A549 (cell line): ENCODE data around the gene CYP24A1. TPM values are rescaled to one million over a fixed set of nuclear protein-coding genes. Genes with fewer than 3 reads are reported as not detected.
A peak's percentile ranks its signal among the peaks of the same experiment; 100 is the strongest.

Experiments used
- CTCF ChIP-seq: fragments of >200 bp; sonication (Bioruptor Twin); formaldehyde crosslinking; IDR thresholded peaks from 3 replicates; pipeline ENCODE4 v1.5.1; 2016
- ESRRA ChIP-seq: fragments of 150-350 bp; IDR thresholded peaks from 2 replicates; pipeline ENCODE4 v1.6.1; 2014; ENCODE audit warnings: mild to moderate bottlenecking, low read length, borderline replicate concordance
- GATA3 ChIP-seq: IDR thresholded peaks from 2 replicates; pipeline ENCODE4 v1.6.1; 2012; ENCODE audit warnings: borderline replicate concordance
- HOXB5 ChIP-seq: fragments of 250-450 bp; sonication (Bioruptor Pico); IDR thresholded peaks from 2 replicates; pipeline ENCODE4 v1.5.0; 2020; ENCODE audit warnings: mild to moderate bottlenecking, moderate library complexity
- KDM1A ChIP-seq: fragments of 200-600 bp; sonication (generic); IDR thresholded peaks from 2 replicates; pipeline ENCODE4 v1.6.1; 2016; ENCODE audit warnings: low read depth, mild to moderate bottlenecking
- NR3C1 ChIP-seq: fragments of >200 bp; sonication (Bioruptor Twin); formaldehyde crosslinking; IDR thresholded peaks from 3 replicates; pipeline ENCODE4 v1.6.1; 2017
- PBX3 ChIP-seq: IDR thresholded peaks from 2 replicates; pipeline ENCODE4 v1.6.1; 2012
- POLR2AphosphoS2 ChIP-seq: conservative IDR thresholded peaks from 2 replicates; pipeline ENCODE4 v1.6.1; 2012; ENCODE audit warnings: low read length, improper control_type of control experiment, inconsistent platforms
- RCOR1 ChIP-seq: fragments of 150-350 bp; IDR thresholded peaks from 2 replicates; pipeline ENCODE4 v1.6.1; 2014; ENCODE audit warnings: antibody characterized with exemption, low read length, low read depth
- REST ChIP-seq: fragments of 200-600 bp; sonication (generic); IDR thresholded peaks from 2 replicates; pipeline ENCODE4 v1.6.1; 2016; ENCODE audit warnings: antibody characterized with exemption, mild to moderate bottlenecking, moderate library complexity
- SMC3 ChIP-seq: fragments of >200 bp; sonication (Bioruptor Twin); formaldehyde crosslinking; IDR thresholded peaks from 3 replicates; pipeline ENCODE4 v1.6.1; 2018; ENCODE audit warnings: inconsistent platforms
- ZC3H11A ChIP-seq: fragments of 450-650 bp; IDR thresholded peaks from 2 replicates; pipeline ENCODE4 v1.6.1; 2014; ENCODE audit warnings: antibody characterized with exemption, mild to moderate bottlenecking
- ZNF302 ChIP-seq: fragments of 250-450 bp; sonication (Bioruptor Pico); IDR thresholded peaks from 2 replicates; pipeline ENCODE4 v1.9.0; 2021; ENCODE audit warnings: inconsistent platforms, mild to moderate bottlenecking, moderate library complexity
- polyA plus RNA-seq, 4 experiments: library from polyadenylated mRNA; depleted of rRNA in 3 of 4; stranded (reverse); fragments of >200 nt; fragmentation: RNase III in 1 of 4; extraction: RNeasy Plus Mini Kit Qiagen cat#74134 plus additional on column Dnase treatment in 1 of 4; gene quantifications; 2 replicates in 3 of 4; 3 replicates in 1 of 4; pipeline ENCODE4 v1.2.3, GENCODE V29; 2011 to 2017
- TF ChIP-seq, protein P1 (sequence below): fragments of 150-350 bp; IDR thresholded peaks from 2 replicates; pipeline ENCODE4 v1.6.1; 2014; ENCODE audit warnings: low read depth, mild to moderate bottlenecking, low read length
- TF ChIP-seq, protein P2 (sequence below): fragments of 250-450 bp; sonication (Bioruptor Pico); IDR thresholded peaks from 2 replicates; pipeline ENCODE4 v1.5.0; 2020; ENCODE audit warnings: low read depth, mild to moderate bottlenecking, moderate library complexity
- TF ChIP-seq, protein P3 (sequence below): IDR thresholded peaks from 2 replicates; pipeline ENCODE4 v1.6.1; 2012; ENCODE audit warnings: low read depth, borderline replicate concordance
- TF ChIP-seq, protein P4 (sequence below): fragments of 450-650 bp; IDR thresholded peaks from 2 replicates; pipeline ENCODE4 v1.6.1; 2014; ENCODE audit warnings: antibody characterized with exemption

The CYP24A1 gene
- polyA plus RNA-seq, 2 of the 4 experiments (the other 2 are of a cell fraction): 722 to 1,617 TPM

DNA sequence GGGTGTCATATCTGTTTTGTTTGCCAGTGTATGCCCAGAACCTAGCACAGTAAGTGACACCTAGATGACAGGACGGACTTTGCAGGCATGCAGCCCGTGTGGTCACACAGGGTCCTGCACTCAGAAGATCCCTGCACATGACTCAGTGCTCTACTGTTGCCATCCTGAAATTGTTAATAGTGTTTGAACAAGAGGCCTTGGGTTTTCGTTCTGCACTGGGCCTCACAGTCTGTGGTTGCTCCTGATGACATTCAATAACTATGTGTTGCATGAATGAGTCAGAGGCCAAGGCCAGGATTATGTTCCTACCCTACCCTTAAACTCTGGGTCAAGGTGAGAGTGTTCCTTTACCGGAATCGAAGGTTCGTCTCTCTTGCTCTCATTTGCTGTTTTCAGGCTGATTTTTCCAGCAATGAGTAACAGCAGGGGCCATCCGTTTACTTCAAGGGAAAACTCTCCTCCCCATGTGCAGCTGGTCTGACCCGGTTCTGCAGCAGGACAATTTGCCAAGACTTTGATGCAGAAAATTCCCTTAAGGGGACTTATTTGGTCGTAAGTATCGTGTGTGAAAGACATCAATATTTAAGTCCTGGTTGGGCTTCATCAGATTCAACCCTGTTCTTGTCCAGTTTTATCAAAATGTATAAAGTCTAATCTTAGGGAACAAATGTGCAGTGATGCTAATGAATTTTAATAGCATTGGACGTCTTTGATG is 21.1 kb upstream of the CYP24A1 start (continued):
- TF ChIP-seq, protein P1, sequence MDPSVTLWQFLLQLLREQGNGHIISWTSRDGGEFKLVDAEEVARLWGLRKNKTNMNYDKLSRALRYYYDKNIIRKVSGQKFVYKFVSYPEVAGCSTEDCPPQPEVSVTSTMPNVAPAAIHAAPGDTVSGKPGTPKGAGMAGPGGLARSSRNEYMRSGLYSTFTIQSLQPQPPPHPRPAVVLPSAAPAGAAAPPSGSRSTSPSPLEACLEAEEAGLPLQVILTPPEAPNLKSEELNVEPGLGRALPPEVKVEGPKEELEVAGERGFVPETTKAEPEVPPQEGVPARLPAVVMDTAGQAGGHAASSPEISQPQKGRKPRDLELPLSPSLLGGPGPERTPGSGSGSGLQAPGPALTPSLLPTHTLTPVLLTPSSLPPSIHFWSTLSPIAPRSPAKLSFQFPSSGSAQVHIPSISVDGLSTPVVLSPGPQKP: no peak
- TF ChIP-seq SMC3 (no peak), ZNF302 (CRISPR knock-in tag) (no peak), REST (no peak), NR3C1 (no peak), POLR2AphosphoS2 (no peak), RCOR1 (no peak), PBX3 (no peak), ESRRA (peak; percentile 69), HOXB5 (CRISPR knock-in tag) (no peak), ZC3H11A (no peak), GATA3 (peak; percentile 59; the same call in 1 of the 2 replicates), CTCF (no peak), KDM1A (no peak)
- TF ChIP-seq, protein P2, sequence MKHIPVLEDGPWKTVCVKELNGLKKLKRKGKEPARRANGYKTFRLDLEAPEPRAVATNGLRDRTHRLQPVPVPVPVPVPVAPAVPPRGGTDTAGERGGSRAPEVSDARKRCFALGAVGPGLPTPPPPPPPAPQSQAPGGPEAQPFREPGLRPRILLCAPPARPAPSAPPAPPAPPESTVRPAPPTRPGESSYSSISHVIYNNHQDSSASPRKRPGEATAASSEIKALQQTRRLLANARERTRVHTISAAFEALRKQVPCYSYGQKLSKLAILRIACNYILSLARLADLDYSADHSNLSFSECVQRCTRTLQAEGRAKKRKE (CRISPR knock-in tag): 0 out of 2 replicates have a peak, but pooled peaks have one; percentile 18
- TF ChIP-seq, protein P3, sequence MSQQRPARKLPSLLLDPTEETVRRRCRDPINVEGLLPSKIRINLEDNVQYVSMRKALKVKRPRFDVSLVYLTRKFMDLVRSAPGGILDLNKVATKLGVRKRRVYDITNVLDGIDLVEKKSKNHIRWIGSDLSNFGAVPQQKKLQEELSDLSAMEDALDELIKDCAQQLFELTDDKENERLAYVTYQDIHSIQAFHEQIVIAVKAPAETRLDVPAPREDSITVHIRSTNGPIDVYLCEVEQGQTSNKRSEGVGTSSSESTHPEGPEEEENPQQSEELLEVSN: no peak
- TF ChIP-seq, protein P4, sequence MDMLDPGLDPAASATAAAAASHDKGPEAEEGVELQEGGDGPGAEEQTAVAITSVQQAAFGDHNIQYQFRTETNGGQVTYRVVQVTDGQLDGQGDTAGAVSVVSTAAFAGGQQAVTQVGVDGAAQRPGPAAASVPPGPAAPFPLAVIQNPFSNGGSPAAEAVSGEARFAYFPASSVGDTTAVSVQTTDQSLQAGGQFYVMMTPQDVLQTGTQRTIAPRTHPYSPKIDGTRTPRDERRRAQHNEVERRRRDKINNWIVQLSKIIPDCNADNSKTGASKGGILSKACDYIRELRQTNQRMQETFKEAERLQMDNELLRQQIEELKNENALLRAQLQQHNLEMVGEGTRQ: peak; percentile 36; the same call in 1 of the 2 replicates
